GM18517 (cell line): ENCODE data around the gene ZFX.
"Not testable (repeated sequence)": the region's sequence is repeated elsewhere in the genome, so short reads cannot be mapped to it uniquely, and the experiment has no call there.

Experiments
- ATAC-seq: cut with Tn5 transposase; IDR thresholded peaks from one replicate; pipeline ENCODE4 v1.9.1; 2021; ENCODE audit warnings: mild to moderate bottlenecking, moderate library complexity; ENCODE audit not compliant: unreplicated experiment

The ZFX gene

DNA sequence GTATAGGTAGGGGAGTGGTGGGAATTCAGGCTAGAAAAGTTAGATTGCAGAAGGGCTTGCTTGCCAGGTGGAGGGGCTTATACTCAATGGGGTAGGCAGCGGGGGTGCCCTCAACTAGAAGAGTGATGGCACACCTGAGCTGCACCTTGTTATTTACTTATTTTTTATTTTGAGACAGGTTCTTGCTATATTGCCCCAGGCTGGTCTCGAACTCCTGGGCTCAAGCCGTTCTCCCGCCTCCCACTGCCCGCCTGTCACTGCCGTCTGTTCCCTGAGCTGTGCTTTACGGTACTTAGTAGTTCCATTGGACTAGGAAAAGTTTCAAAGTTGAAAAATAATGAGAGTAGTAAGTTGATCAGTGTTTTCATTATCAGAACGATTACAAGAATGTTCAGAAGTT is 2.0 kb downstream of the ZFX start:
- ATAC-seq = no peak

DNA sequence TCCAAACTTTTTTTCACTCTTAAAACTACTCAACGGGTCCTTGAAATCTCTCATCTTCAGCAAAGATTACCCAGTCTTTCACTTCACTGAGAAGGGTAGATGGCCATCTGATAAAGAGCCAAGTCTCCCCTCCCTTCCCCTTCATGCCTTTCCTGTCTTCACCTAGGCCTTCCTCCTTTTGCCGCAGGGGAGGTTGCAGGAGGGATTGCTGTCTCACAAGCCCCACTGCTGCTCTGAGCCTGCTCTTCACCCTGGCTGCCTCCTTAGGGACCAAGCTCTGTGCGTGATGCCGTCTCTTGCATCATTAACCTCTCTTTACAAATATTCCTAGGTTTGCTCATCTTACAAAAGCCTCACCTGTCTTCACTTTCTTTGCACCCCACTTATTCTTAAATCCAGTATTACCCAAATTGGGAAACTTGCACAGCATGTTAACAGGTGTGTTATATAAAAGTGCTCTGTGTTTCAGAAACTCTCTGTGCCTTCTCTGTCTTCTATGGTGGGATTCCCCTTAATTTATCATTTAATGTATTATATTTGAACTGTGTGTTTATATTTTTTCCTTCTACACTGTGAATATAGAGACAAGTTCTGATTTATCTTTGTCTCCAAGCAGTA is 3.8 kb downstream of the ZFX start:
- no peak for ATAC-seq

- ATAC-seq = no peak
Observed at GRCh38 chrX:24153796-24154189, 4.3 kb downstream of the ZFX start.

DNA sequence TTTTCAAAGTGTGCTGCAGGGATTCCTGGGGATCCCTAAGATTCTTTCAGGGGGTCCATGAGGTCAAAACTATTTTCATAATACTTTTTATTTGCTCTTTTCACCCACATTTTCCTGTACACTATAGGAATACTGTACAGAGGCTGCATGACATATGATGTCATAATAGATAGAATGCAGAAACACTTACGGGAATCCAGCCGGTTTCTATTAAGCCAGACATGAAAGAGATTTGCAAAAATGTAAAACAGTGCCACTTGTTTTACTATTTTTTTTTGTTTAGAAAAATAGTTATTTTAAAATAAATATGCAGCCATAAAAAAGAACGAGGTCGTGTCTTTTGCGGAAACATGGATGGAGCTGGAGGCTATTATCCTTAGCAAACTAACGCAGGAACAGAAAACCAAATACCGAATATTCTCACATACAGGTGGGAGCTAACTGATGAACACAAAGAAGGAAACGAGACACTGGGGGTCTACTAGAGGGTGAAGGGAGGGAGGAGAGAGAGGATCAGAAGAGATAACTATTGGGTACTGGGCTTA is 5.0 kb downstream of the ZFX start:
- ATAC-seq = no peak

GRCh38 chrX:24155747-24156146 is 6.2 kb downstream of the ZFX start:
- not testable (repeated sequence) for ATAC-seq

DNA sequence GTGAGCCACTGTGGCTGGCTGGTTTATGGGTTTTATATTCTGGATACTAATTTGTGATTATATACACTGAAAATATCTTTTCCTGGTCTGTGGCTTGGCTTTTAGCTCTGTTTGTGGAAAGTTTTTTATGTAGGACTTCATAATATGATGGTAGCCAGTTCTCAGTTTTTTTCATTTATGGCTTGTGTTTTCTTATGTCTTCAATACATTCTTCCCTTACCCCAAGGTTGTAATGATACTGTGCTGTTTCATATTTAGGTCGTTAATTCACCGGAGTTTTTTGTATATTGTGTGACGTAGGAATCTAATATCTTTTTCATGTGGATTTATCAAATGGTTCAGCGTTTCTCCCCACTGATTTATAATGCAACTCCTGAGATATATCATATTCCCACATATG is 6.6 kb downstream of the ZFX start:
- no peak for ATAC-seq

GRCh38 chrX:24158881-24159280 is 9.4 kb downstream of the ZFX start:
- ATAC-seq = no peak

GRCh38 chrX:24166078-24166477 is 16.5 kb downstream of the ZFX start:
- no peak for ATAC-seq

GRCh38 chrX:24167719-24168472 is 18.4 kb downstream of the ZFX start:
- ATAC-seq = peak; percentile 54

DNA sequence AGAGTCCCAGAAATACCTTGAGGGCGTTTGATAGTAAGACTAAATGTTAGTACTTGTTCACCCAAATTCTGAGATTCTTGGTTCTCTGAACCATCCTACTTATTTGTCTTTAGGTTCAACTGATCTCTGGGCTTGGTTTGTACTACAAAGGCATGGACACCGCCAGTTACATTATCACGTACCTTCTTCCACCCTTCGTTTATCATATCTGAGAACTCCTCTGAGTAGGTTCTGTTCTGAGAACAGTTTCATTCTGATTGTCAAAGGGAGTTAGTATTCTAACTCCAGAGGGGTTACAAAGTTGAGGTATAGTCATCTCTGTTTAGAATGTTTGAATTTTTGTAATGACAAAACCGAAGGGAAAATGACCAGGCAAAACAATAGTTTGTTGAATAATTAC is 19.3 kb downstream of the ZFX start:
- ATAC-seq = peak; percentile 76

- ATAC-seq = peak; percentile 74
Observed at GRCh38 chrX:24169211-24169610, 19.7 kb downstream of the ZFX start.

GRCh38 chrX:24173115-24173847 is 23.8 kb downstream of the ZFX start:
- no peak for ATAC-seq

GRCh38 chrX:24175276-24175675 is 25.7 kb downstream of the ZFX start:
- no peak for ATAC-seq

DNA sequence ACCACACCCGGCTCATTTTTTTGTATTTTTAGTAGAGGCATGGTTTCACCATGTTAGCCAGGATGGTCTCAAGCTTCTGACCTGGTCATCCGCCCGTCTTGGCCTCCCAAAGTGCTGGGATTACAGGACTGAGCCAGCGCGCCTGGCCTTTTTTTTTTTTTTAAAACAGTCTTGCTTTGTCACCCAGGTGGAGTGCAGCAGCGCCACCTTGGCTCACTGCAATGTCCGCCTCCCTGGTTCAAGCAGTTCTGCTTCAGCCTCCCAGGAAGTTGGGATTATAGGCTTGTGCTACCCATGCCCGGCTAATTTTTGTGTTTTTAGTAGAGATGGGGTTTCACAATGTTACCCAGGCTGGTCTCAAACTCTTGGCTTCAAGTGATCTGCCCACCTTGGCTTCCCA is 28.9 kb downstream of the ZFX start:
- no peak for ATAC-seq

- ATAC-seq = no peak
Observed at GRCh38 chrX:24184018-24184417, 34.5 kb downstream of the ZFX start.

- ATAC-seq = no peak
Observed at GRCh38 chrX:24186483-24186882, 37.0 kb downstream of the ZFX start.

GRCh38 chrX:24186986-24187385 is 37.5 kb downstream of the ZFX start:
- no peak for ATAC-seq

DNA sequence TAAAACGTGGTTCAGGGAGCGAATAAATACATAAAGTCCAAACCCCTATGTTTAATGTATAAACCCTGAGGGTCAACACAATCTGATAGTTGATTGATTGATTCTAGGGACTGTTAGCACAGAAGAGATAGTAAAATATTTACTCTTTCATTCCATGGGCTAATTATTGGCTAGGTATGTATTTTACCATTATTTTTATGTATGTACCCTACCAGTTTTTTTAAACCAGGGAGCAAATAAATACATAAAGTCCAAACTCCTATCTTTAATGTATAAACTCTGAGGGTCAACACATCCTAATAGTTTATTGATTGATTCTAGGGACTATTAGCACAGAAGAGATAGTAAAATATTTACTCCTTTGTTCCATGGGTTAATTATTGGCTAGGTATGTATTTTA is 40.0 kb downstream of the ZFX start:
- ATAC-seq = no peak

DNA sequence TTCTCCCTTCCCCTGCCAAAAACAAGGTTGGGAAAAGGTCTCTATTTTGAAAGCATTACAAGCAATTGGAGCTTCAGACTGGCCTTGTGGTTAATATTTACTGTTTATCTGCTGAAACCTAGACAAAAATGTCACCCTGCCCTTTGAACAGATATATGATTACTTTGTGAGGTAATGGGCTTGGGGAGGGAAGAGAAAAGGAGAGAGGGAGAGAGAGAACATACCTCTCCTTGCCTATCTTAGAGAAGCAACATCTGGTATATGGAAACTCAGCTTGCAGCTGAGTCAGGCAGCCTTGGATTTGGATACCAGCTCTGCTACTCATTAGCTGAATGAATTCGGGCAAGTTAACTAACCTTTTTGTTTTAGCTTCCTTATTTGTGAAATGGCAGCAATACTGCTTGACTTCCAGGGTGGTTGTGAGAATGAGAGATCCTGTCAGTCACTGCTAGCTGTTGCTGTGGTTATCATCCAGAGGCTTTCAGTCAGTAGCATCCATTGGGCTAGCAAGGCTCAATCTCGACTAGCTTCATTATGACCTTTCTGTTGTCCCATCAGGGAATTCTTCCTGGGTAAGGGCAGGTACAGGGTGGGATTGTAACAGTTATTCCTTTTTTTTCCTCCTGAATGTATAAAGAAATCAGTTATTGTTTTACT is 41.1 kb downstream of the ZFX start:
- ATAC-seq = no peak

DNA sequence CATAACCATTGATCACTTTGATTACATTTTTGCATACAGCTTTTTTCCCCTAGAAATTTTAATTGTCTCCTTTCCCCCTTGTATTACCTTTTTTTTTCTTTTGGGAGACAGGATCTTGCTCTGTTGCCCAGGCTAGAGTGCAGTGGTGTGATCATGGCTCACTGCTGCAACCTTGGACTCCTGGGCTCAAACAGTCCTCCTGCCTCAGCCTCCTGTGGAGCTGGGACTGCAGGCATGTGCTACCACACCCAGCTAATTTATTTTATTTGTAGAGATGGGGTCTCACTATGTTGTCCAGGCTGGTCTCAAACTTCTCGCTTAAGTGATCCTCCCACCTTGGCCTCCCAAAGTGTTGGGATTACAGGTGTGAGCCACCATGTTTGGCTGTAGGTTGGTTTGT is 47.0 kb downstream of the ZFX start:
- ATAC-seq = no peak

- ATAC-seq = no peak
Observed at GRCh38 chrX:24198101-24198500, 48.6 kb downstream of the ZFX start.
